ENCODE data around the gene WFDC11.
"Not testable (repeated sequence)": the region's sequence is repeated elsewhere in the genome, so short reads cannot be mapped to it uniquely, and the experiment has no call there.

Gene WFDC11

GRCh38 chr20:45670139-45670538 lies at the start of gene WFDC11:
Gene WFDC11 (minus strand): TSS chr20:45670239. CDS start chr20:45650600, 19,639 bp downstream.
- Histone ChIP-seq H3K4me3 (ENCODE audit: low read length in 2 of 2) (no peak within 1 kb of the TSS), H3K27ac (ENCODE audit: low read length) (no peak within 1 kb of the TSS), H3K36me3 (ENCODE audit: control insufficient read depth in 2 of 2, insufficient read depth in 2 of 2, low read length in 2 of 2) (no peaks in the 10 kb centered on the region), H3K9ac (ENCODE audit: low read length in 2 of 2) (no peak within 1 kb of the TSS), H3K27me3 (ENCODE audit: control insufficient read depth in 1 of 2, insufficient read depth in 2 of 2, low read length in 2 of 2) (no peaks in the 10 kb centered on the region), H3K4me1 (ENCODE audit: control insufficient read depth, insufficient read depth, low read length) (no peaks in the 10 kb centered on the region), H3K9me3 (ENCODE audit: control insufficient read depth in 2 of 2, low read length in 2 of 2) (peaks cover 0 to 2% of the 10 kb centered on the region in 2 donors)

- not testable (repeated sequence) for H3K27me3 ChIP-seq (ENCODE audit: control insufficient read depth in 1 of 2, insufficient read depth in 2 of 2, low read length in 2 of 2); H3K27ac ChIP-seq (ENCODE audit: low read length); H3K4me3 ChIP-seq (ENCODE audit: low read length in 2 of 2); H3K4me1 ChIP-seq (ENCODE audit: control insufficient read depth, insufficient read depth, low read length); H3K9ac ChIP-seq (ENCODE audit: low read length in 2 of 2); H3K9me3 ChIP-seq (ENCODE audit: control insufficient read depth in 2 of 2, low read length in 2 of 2); H3K36me3 ChIP-seq (ENCODE audit: control insufficient read depth in 2 of 2, insufficient read depth in 2 of 2, low read length in 2 of 2)
Measured at GRCh38 chr20:45716141-45716688, 46.2 kb upstream of the WFDC11 start.

- no peaks in the 10 kb centered on the region for H3K27me3 ChIP-seq (ENCODE audit: control insufficient read depth in 1 of 2, insufficient read depth in 2 of 2, low read length in 2 of 2)
- H3K9me3 ChIP-seq (ENCODE audit: control insufficient read depth in 2 of 2, low read length in 2 of 2): peaks cover 0 to 4% of the 10 kb centered on the region in 2 donors
- H3K4me3 ChIP-seq (ENCODE audit: low read length in 2 of 2): no peak within 1 kb of the TSS
- no peak within 1 kb of the TSS for H3K27ac ChIP-seq (ENCODE audit: low read length)
- no peaks in the 10 kb centered on the region for H3K36me3 ChIP-seq (ENCODE audit: control insufficient read depth in 2 of 2, insufficient read depth in 2 of 2, low read length in 2 of 2)
- H3K9ac ChIP-seq (ENCODE audit: low read length in 2 of 2): no peak within 1 kb of the TSS
- no peaks in the 10 kb centered on the region for H3K4me1 ChIP-seq (ENCODE audit: control insufficient read depth, insufficient read depth, low read length)
Measured at GRCh38 chr20:45704969-45705637, 35.1 kb upstream of the WFDC11 start, which contains the start of gene WFDC10B. Gene WFDC10B (minus strand): TSS chr20:45705019. CDS start chr20:45685992, 19,027 bp downstream.

DNA sequence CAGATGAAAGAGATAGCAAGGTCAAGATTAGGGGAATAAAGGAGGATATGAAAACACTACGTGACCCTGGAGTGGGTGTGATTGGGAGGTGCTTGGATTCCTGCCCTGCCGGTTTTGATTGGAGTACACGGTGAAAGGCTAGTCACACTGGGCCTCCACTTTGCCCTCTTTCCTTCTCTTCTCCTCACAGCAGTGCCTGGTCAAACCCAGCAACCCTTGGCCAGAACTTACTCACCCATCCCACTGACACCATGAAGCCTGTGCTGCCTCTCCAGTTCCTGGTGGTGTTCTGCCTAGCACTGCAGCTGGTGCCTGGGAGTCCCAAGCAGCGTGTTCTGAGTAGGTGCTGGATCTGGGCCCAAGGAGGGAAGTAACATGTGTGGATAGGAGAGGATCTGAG lies 31.8 kb upstream of the WFDC11 start, which contains the start of gene WFDC13:
Gene WFDC13, plus strand, starts transcription at position 166 of the 400 bp plus-strand sequence. Its CDS starts 86 bp downstream, at position 252.
- Histone ChIP-seq H3K36me3 (ENCODE audit: control insufficient read depth in 2 of 2, insufficient read depth in 2 of 2, low read length in 2 of 2) (no peaks in the 10 kb centered on the region), H3K4me1 (ENCODE audit: control insufficient read depth, insufficient read depth, low read length) (no peaks in the 10 kb centered on the region), H3K27ac (ENCODE audit: low read length) (no peak within 1 kb of the TSS), H3K27me3 (ENCODE audit: control insufficient read depth in 1 of 2, insufficient read depth in 2 of 2, low read length in 2 of 2) (no peaks in the 10 kb centered on the region), H3K9ac (ENCODE audit: low read length in 2 of 2) (no peak within 1 kb of the TSS), H3K9me3 (ENCODE audit: control insufficient read depth in 2 of 2, low read length in 2 of 2) (no peaks in the 10 kb centered on the region), H3K4me3 (ENCODE audit: low read length in 2 of 2) (no peak within 1 kb of the TSS)

- Histone ChIP-seq H3K27me3 (ENCODE audit: control insufficient read depth in 1 of 2, insufficient read depth in 2 of 2, low read length in 2 of 2) (no peaks in the 10 kb centered on the region), H3K9me3 (ENCODE audit: control insufficient read depth in 2 of 2, low read length in 2 of 2) (no peaks in the 10 kb centered on the region), H3K4me3 (ENCODE audit: low read length in 2 of 2) (no peak overlapping the region), H3K9ac (ENCODE audit: low read length in 2 of 2) (no peak overlapping the region), H3K36me3 (ENCODE audit: control insufficient read depth in 2 of 2, insufficient read depth in 2 of 2, low read length in 2 of 2) (no peaks in the 10 kb centered on the region), H3K4me1 (ENCODE audit: control insufficient read depth, insufficient read depth, low read length) (no peaks in the 10 kb centered on the region), H3K27ac (ENCODE audit: low read length) (no peak overlapping the region)
Measured at GRCh38 chr20:45701104-45701503, 31.1 kb upstream of the WFDC11 start.

- no peaks in the 10 kb centered on the region for H3K36me3 ChIP-seq (ENCODE audit: control insufficient read depth in 2 of 2, insufficient read depth in 2 of 2, low read length in 2 of 2)
- H3K4me3 ChIP-seq (ENCODE audit: low read length in 2 of 2): no peak overlapping the region
- H3K9ac ChIP-seq (ENCODE audit: low read length in 2 of 2): no peak overlapping the region
- H3K27me3 ChIP-seq (ENCODE audit: control insufficient read depth in 1 of 2, insufficient read depth in 2 of 2, low read length in 2 of 2): no peaks in the 10 kb centered on the region
- H3K27ac ChIP-seq (ENCODE audit: low read length): no peak overlapping the region
- H3K4me1 ChIP-seq (ENCODE audit: control insufficient read depth, insufficient read depth, low read length): no peaks in the 10 kb centered on the region
- H3K9me3 ChIP-seq (ENCODE audit: control insufficient read depth in 2 of 2, low read length in 2 of 2): peaks cover 0 to 5% of the 10 kb centered on the region in 2 donors
Measured at GRCh38 chr20:45695496-45695895, 25.5 kb upstream of the WFDC11 start.

- not testable (repeated sequence) for H3K4me1 ChIP-seq (ENCODE audit: control insufficient read depth, insufficient read depth, low read length); H3K27me3 ChIP-seq (ENCODE audit: control insufficient read depth in 1 of 2, insufficient read depth in 2 of 2, low read length in 2 of 2); H3K36me3 ChIP-seq (ENCODE audit: control insufficient read depth in 2 of 2, insufficient read depth in 2 of 2, low read length in 2 of 2); H3K9ac ChIP-seq (ENCODE audit: low read length in 2 of 2); H3K27ac ChIP-seq (ENCODE audit: low read length); H3K4me3 ChIP-seq (ENCODE audit: low read length in 2 of 2); H3K9me3 ChIP-seq (ENCODE audit: control insufficient read depth in 2 of 2, low read length in 2 of 2)
Measured at GRCh38 chr20:45693346-45693745, 23.3 kb upstream of the WFDC11 start.

GRCh38 chr20:45685896-45686295 lies 15.9 kb upstream of the WFDC11 start:
- Histone ChIP-seq H3K27ac (ENCODE audit: low read length) (no peak overlapping the region), H3K27me3 (ENCODE audit: control insufficient read depth in 1 of 2, insufficient read depth in 2 of 2, low read length in 2 of 2) (peaks cover 0 to 2% of the 10 kb centered on the region in 2 donors)

DNA sequence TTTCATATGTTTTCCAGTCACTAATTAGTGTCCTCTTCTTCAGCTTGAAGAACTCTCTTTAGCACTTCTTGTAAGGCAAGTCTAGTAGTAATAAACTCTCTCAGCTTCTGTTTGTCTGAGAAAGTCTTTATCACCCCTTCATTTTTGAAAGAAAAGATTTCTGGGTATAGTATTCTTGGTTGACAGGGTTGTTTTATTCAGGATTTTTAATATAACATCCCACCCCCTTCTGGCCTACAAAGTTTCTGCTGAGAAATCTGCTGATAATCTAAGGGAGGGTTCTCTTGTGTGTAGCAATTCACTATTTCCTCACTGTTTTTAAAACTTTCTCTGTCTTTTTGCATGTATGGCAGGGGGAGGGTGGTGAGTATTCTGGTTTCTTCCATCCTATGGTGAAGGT lies 9.6 kb upstream of the WFDC11 start:
- no peaks in the 10 kb centered on the region for H3K4me1 ChIP-seq (ENCODE audit: control insufficient read depth, insufficient read depth, low read length)
- H3K4me3 ChIP-seq (ENCODE audit: low read length in 2 of 2): no peak overlapping the region
- no peak overlapping the region for H3K27ac ChIP-seq (ENCODE audit: low read length)
- no peak overlapping the region for H3K9ac ChIP-seq (ENCODE audit: low read length in 2 of 2)
- no peaks in the 10 kb centered on the region for H3K36me3 ChIP-seq (ENCODE audit: control insufficient read depth in 2 of 2, insufficient read depth in 2 of 2, low read length in 2 of 2)
- no peaks in the 10 kb centered on the region for H3K27me3 ChIP-seq (ENCODE audit: control insufficient read depth in 1 of 2, insufficient read depth in 2 of 2, low read length in 2 of 2)
- peaks cover 8 to 25% of the 10 kb centered on the region in 2 donors for H3K9me3 ChIP-seq (ENCODE audit: control insufficient read depth in 2 of 2, low read length in 2 of 2)

More at GRCh38 chr20:45685896-45686295, 15.9 kb upstream of the WFDC11 start:
- H3K4me1 ChIP-seq (ENCODE audit: control insufficient read depth, insufficient read depth, low read length): no peaks in the 10 kb centered on the region
- no peak overlapping the region for H3K4me3 ChIP-seq (ENCODE audit: low read length in 2 of 2)
- H3K9me3 ChIP-seq (ENCODE audit: control insufficient read depth in 2 of 2, low read length in 2 of 2): peaks cover 0 to 7% of the 10 kb centered on the region in 2 donors
- H3K36me3 ChIP-seq (ENCODE audit: control insufficient read depth in 2 of 2, insufficient read depth in 2 of 2, low read length in 2 of 2): no peaks in the 10 kb centered on the region
- no peak overlapping the region for H3K9ac ChIP-seq (ENCODE audit: low read length in 2 of 2)

DNA sequence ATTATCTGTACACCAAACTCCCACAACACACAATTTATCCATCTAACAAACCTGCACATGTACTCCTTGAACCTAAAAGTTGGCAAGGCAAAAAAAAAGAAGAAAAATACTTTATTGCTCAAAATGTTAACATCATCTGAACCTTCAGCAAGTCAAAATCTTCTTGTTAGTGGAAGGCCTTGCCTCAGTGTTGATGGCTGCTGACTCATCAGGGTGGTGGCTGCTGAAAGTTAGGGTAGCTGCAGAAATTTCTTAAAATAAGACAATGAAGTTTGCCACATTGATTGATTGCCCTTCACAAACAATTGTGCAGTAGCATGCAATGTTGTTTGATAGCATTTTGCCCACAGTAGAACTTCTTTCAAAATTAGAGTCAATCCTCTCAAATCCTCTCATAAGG lies 2.7 kb upstream of the WFDC11 start:
- Histone ChIP-seq H3K27me3 (ENCODE audit: control insufficient read depth in 1 of 2, insufficient read depth in 2 of 2, low read length in 2 of 2) (no peaks in the 10 kb centered on the region), H3K9ac (ENCODE audit: low read length in 2 of 2) (no peak overlapping the region), H3K9me3 (ENCODE audit: control insufficient read depth in 2 of 2, low read length in 2 of 2) (no peaks in the 10 kb centered on the region), H3K4me3 (ENCODE audit: low read length in 2 of 2) (no peak overlapping the region), H3K4me1 (ENCODE audit: control insufficient read depth, insufficient read depth, low read length) (no peaks in the 10 kb centered on the region), H3K36me3 (ENCODE audit: control insufficient read depth in 2 of 2, insufficient read depth in 2 of 2, low read length in 2 of 2) (no peaks in the 10 kb centered on the region), H3K27ac (ENCODE audit: low read length) (no peak overlapping the region)

DNA sequence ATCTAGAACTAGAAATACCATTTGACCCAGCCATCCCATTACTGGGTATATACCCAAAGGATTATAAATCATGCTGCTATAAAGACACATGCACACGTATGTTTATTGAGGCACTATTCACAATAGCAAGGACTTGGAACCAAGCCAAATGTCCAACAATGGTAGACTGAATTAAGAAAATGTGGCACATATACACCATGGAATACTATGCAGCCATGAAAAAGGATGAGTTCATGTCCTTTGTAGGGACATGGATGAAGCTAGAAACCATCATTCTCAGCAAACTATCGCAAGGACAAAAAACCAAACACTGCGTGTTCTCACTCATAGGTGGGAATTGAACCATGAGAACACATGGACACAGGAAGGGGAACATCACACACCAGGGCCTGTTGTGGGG lies 13.0 kb downstream of the WFDC11 start:
- not testable (repeated sequence) for H3K4me3 ChIP-seq (ENCODE audit: low read length in 2 of 2); H3K27ac ChIP-seq (ENCODE audit: low read length); H3K4me1 ChIP-seq (ENCODE audit: control insufficient read depth, insufficient read depth, low read length); H3K27me3 ChIP-seq (ENCODE audit: control insufficient read depth in 1 of 2, insufficient read depth in 2 of 2, low read length in 2 of 2); H3K9ac ChIP-seq (ENCODE audit: low read length in 2 of 2); H3K36me3 ChIP-seq (ENCODE audit: control insufficient read depth in 2 of 2, insufficient read depth in 2 of 2, low read length in 2 of 2); H3K9me3 ChIP-seq (ENCODE audit: control insufficient read depth in 2 of 2, low read length in 2 of 2)
